ENCODE data around the gene C14orf93.

Gene C14orf93

GRCh38 chr14:23045419-23046357 lies 35.7 kb upstream of the C14orf93 start:
- no peak for DNase-seq

- no peak for DNase-seq
Measured at GRCh38 chr14:23044840-23045239, 34.9 kb upstream of the C14orf93 start.

- no peak for DNase-seq
Measured at GRCh38 chr14:23043754-23044153, 33.8 kb upstream of the C14orf93 start.

- no peak for DNase-seq
Measured at GRCh38 chr14:23043145-23043544, 33.2 kb upstream of the C14orf93 start.

- no peak for DNase-seq
Measured at GRCh38 chr14:23042162-23042965, 32.4 kb upstream of the C14orf93 start, which contains the start of gene PSMB11. TSS of gene PSMB11 (plus strand) at chr14:23042212. CDS start at chr14:23042226, 14 bp downstream.

GRCh38 chr14:23041729-23042128 lies 31.8 kb upstream of the C14orf93 start:
- DNase-seq: no peak

- DNase-seq: no peak
Measured at GRCh38 chr14:23040100-23040499, 30.2 kb upstream of the C14orf93 start.

- no peak for DNase-seq
Measured at GRCh38 chr14:23035303-23036144, 25.6 kb upstream of the C14orf93 start.

GRCh38 chr14:23034498-23035302 lies 24.8 kb upstream of the C14orf93 start, which contains the start of gene PSMB5:
TSS of gene PSMB5 (minus strand) at chr14:23034900. CDS start at chr14:23034881, 19 bp downstream.
- DNase-seq: no peak

- no peak for DNase-seq
Measured at GRCh38 chr14:23033801-23034497, 24.0 kb upstream of the C14orf93 start.

GRCh38 chr14:23033251-23033727 lies 23.3 kb upstream of the C14orf93 start:
- DNase-seq: no peak

GRCh38 chr14:23030936-23031335 lies 21.0 kb upstream of the C14orf93 start:
- no peak for DNase-seq

- DNase-seq: no peak
Measured at GRCh38 chr14:23028799-23029198, 18.9 kb upstream of the C14orf93 start.

- DNase-seq: no peak
Measured at GRCh38 chr14:23025151-23025814, 15.3 kb upstream of the C14orf93 start.

- DNase-seq: no peak
Measured at GRCh38 chr14:23024612-23025075, 14.7 kb upstream of the C14orf93 start.

- no peak for DNase-seq
Measured at GRCh38 chr14:23023795-23024152, 13.8 kb upstream of the C14orf93 start.

GRCh38 chr14:23023022-23023794 lies 13.3 kb upstream of the C14orf93 start:
- no peak for DNase-seq

GRCh38 chr14:23021889-23022442 lies 12.0 kb upstream of the C14orf93 start:
- no peak for DNase-seq

- no peak for DNase-seq
Measured at GRCh38 chr14:23021434-23021833, 11.5 kb upstream of the C14orf93 start.
